ENCODE measurements around the gene UBN1.
"Not testable (repeated sequence)": the region's sequence is repeated elsewhere in the genome, so short reads cannot be mapped to it uniquely, and the experiment has no call there.

UBN1 gene

DNA sequence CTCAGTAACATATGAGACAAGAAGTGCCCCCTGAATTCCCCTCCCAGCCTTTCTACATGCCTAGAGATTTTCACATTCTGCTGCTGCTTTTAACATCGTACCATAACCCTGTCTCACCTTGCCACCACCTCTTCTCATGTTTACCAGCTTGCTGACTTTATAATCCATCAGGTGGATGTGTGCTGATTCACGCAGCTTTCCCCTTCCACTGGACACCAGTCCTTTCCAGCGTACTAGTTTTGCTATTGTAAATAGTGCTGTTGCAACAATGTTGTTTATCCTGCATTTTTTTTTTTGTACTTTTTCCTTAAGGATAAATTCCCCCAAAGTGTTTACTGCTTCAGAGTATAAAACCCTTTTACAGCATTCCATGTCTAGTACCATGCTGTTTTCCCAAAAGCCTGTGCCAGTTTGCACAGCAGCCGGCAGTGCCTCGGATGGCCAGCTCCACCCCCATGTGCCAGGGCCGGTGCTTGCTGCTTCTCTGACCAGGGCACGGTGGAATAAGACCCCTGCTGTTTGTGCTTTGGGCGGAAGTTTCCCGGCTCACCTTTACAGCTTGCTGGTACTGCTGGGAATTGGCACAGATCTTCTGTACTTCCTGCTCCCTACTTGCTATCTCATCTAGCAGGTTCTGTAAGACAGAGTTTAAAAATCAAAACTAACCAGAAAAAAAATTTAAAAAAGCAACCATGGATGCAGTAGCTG is 41.3 kb downstream of the UBN1 start:
- DNase-seq: no peak

DNA sequence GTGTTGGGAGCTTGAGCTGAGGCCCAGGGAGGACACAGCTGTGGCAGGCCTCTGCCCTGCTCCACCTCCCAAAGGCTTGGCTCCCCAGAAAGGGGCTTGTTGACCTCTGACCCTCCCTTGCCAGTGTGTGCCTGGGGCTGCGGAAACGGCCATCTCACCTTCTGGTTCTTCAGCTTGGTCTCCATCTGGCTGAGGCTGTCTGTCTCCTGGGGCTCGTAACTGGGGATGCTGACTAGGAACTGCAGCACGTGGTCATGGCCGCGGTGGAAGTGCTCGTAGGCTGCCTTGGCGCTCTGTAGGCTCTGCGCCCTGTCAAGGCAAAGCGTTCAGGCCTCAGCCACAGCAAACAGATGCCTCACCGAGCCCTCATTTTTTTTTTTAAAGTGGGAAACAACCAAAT is 42.7 kb downstream of the UBN1 start:
- no peak for DNase-seq

DNA sequence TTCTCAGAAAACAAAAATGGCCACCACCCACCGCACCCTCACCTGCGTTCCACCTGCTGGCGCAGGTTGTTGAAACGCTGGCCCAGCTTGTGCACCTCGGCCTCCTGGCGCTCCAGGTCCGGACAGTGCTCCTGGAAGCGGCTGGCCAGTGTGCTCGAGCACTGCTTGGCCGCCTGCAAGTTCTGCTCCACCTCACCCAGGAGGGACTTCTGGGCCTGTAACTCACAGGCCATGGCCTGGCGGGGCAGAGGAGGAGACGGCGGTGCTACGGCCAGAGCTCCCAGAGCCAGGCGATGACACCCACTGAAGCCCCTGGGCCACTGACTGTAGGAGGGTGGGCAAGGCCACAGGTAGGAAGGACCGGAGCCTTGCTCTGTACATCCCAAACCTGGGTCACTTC is 43.4 kb downstream of the UBN1 start:
- no peak for DNase-seq

DNA sequence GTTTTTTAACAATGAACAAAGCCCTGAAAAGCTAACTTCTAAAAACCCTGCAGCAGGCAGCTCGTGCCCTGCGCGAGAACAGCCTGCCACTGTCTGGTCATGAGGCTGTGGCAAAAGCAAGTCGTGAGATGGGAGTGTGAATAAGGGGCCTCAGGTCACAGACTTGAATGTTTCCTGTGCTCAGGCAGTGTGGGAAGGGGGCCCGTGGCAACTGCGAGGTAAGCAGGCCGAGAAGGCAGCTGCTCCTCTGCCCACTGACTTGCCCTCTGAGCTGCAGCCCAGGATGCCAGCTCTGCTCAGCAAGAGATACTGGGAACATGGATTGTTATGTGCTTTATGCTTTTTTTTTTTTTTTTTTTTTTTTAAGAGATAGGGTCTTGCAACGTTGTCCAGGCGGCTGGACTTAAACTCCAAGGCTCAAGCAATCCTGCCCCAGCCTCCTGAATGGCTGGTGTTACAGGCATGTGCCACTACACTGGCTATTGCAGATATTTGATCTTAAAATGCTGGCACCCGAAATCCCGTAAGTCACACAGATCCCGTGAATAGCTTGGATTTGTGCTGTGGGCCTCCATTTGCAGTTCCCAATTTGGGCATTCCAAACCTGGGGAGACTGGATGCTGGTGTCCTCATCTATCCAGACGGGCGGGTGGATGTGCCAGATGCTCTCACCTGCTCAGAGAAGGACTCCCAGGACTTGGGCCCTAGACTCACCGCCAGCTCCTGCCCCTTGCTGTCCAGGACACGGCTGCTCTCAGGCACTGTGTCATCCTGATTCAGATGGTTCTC is 44.0 kb downstream of the UBN1 start:
- no peak for DNase-seq

DNA sequence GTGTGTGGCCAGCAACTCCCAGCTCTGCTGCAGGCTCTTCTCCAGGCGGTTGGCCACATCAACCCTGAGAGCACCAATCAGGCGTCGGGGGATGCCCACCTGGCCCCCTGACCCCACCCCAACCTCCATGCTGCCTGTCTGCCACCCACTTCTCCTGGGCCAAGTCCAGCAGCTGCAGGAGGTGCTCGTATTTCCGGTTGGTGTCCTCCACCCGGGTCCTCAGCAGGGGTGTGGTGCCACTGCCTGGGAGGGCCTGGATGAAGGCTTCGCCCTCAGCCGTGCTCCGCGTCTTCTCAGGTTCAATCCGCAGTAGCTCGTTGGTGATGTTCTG is 44.6 kb downstream of the UBN1 start:
- no peak for DNase-seq

DNA sequence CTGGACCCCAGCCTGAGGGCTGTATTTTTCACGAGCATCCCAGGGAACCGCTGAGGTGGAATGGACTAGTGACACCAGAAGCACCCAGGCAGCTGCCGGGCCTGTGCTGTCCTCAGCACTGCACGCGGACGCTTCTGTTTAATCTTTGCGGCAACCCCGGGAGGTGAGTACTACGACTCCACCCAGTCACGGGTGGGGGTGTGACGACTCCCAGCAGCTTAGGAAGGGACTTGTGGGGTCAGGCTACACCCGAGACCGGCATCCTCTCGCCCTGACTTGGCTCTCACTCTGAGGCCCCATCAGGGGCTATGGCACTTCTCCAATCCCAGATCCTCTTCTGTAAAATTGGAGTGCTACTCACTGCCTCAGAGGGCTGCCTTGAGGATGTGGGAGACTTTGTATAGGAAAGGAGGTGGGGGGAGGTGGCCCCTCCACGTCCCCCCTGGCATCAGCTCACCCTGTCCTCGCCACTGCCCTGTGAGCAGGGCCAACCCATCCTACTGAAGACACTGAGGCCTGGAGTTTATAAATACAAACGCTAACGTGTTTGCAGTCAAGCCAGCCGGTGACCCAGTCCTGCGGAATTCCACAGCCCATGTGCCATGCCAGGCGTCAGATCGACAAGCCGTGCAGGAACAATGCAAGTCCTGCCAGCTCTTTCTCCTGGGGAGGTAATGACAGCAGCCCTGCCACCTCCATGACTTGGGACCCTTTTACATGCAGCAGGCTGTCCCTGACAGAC is 45.3 kb downstream of the UBN1 start:
- no peak for DNase-seq

DNA sequence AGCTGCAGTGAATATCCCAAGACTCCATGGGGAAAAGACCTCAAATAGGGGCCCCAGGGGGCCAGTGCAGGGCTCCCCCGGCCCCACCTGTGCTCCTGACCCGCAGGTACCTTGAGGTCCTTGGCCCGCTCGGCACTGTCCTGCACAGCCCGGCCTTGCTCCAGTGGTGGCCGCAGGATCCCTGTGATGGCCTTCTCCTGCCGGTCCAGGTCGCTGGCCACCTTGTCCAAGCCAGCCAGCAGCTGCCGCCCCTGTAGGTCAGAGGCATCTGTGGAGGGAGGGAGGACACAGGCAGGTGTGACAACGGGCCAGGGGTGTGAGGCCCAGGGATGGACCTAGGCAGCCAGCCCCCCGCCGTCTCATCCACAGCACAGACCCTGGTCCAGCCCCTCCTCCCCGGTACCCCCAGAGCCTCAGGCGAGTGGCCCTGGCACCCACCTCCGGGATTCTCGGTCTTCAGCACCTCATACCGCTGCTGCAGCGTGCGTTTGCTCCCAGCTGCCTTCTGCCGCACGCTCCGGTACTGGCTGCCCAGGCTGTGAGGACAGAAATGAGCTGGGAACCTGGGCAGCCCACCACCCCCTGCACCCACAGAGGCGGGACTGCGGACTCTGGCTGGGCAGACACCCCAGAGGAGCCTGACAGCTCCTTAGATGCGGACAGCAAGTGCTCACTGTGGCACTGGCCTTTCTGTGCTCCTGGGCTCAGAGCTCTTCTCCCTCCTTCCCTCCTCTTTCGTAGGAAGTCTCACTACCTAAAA is 46.0 kb downstream of the UBN1 start:
- DNase-seq: no peak

DNA sequence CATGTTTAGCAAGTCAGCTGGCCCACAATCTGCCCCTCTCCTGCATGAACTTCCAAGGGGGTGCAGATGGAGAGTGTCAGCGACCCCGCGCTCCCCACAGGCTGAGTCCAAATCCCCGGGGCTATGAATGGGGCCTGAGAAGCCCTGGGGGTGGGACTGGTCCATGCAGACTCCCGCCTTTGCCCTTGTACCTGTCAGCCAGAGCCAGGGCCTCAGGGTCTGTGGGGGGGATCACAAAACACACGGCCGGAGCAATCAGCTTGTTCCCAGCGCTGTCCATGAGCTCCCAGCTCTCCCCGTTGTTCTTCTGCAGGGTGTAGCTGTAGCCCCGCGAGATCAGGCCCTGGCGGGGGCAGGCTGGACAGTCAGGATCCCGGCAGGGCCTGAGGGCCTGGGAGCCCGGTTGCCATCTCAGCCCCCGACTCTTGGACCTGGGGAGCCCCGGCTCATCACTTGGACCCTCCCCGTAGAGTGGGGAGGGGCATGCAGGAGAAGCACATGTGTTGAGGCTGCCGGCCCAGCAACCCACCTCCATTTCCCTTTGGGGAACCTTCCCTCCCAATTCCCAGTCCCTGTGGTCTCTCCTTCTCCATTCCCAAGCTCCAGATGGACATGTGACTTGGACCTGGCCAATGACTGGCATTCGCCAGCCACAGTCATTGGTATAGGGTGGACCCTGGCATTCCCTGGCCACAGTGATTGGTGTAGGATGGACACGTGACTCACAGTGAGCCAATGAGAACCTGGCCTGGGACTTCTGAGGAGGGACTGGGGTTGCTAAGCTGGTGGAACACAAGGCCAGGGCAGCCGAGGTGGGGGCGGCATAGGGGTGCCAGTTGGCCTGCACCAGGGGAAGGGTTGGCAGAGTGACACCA is 47.2 kb downstream of the UBN1 start:
- no peak for DNase-seq

DNA sequence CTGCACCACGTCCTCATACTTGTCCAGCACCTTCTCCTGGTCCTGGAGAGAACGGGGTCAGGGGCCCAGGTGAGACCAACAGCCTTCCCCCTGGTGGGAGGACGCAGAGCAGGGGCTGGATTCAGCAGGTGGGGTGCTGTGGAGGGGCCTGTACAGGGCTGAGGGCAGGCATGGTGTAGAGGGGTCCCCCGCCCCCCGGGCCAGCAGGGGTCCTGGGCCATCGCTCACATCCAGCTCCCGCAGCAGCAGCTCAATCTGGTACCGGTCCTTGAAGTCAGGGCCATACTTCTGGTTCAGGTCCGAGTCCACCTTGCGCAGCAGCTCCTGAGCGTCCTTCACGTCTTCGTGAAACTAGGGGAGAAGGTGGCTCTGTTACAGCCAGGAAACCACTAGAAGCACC is 48.1 kb downstream of the UBN1 start:
- no peak for DNase-seq

DNA sequence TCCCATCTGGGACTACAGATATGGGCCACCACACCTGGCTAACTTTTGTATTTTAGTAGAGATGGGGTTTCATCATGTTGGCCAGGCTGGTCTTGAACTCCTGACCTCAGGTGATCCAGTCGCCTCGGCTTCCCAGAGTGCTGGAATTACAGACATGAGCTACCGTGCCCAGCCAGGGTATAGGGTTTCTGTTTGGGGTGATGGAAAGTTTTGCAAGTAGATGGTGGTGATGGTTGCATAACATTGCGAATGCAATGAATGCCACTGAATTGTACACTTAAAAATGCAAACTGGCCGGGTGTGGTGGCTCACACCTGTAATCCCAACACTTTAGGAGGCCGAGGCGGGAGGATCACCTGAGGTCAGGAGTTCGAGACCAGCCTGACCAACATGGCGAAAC is 49.5 kb downstream of the UBN1 start:
- not testable (repeated sequence) for DNase-seq

DNA sequence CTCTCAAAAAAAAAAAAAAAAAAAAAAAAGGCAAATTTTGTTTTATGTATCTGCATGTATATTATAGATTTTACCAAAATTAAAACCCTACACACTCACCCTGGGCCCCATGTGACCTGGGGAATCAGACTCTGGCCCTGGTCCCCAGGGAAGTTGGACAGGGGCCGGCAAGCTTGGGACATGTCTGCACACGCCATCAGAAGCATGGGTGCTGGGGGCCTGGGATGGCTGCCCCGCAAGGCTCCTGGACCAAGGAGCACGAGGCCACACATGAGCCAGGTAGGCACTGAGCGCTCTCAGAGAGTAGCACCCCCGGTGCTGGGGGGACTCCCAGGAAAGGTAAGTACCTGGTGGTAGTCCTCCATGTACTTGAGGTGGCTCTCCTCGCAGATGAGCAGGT is 50.0 kb downstream of the UBN1 start:
- DNase-seq: no peak

DNA sequence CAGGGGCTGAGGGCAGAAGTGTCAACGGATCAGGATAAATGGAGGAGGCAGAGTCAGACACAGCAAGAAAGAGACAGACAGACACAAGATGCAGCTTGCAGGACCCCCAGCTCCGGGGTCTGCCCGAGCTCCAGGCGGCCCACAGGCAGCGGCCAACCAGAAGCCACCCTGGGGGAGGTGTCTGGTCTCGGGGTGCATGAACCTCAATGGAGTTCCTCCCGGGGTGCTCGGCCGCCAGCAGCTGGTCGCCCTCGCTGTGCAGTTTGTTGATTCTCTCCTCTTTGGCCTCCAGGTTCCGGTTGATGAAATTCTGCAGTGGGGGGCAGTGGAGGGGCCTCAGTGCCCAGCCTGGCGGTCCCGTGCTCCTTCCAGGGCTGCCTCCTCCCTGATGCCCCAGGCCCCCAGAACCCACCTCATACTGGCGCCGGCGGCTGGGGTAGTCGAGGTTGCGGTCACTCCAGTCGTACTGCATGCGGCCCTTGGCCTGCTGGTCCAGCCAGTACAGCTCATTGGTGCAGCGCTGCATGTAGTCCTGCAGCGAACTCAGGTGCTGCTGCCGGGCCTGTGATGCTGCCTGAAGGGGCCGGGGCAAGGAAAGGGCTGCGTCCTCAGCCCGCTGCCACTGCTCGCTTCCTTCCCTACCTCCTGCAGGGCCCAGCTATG is 51.7 kb downstream of the UBN1 start:
- DNase-seq: no peak

DNA sequence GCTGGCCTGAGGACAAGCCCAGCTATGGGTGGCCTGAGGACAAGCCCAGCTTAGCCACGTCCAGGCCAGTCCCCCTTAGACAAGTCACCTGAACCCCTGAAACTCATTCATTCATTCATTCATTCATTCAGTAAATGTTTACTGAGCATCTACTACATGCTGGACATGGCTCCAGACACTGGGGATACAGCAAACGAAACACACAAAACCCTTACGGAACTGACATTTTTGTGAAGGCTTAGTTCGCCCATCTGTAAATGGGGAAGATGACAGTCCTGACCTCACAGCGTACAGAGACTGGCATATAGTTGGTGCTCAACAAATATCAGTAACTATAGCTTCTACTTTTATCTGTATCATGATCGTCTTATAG is 52.2 kb downstream of the UBN1 start:
- no peak for DNase-seq

DNA sequence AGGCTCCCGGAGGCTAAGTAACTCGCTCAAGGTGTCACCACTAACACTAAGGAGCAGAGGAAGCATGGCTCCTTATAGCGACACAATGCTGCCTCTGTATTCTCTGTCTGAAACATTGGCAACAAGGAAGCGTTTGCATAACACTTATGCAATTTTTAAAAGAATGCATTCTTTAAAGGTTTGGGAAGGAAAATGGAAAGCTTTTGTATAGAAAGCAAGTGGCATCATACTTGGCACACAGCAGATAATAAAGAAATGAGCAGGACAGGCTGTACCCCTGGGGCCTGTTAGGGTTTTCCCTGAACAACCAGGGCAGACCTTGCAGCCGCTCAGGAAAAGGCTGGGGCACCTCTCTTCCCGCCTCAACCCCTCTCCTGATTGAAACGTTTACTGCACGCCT is 52.8 kb downstream of the UBN1 start:
- no peak for DNase-seq

DNA sequence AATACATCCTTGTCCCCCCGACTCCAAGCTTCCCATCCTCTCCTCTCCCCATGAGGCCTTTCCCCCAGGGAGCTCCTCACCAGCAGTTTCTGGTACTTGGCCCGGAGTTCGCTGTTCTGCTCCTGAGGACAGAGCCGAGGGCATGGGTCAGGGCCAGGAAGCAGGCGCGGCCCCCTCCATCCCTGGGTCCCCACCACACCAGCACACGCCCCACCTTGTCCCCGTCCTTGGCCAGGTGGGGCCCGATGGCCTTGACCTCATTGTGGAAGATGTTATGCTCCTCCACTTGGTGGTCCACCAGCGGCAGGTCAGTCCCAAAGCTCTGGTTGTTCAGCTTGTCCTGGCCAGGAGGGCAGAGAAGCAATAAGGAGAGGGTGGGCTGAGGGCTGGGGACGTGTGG is 53.5 kb downstream of the UBN1 start:
- DNase-seq: no peak

DNA sequence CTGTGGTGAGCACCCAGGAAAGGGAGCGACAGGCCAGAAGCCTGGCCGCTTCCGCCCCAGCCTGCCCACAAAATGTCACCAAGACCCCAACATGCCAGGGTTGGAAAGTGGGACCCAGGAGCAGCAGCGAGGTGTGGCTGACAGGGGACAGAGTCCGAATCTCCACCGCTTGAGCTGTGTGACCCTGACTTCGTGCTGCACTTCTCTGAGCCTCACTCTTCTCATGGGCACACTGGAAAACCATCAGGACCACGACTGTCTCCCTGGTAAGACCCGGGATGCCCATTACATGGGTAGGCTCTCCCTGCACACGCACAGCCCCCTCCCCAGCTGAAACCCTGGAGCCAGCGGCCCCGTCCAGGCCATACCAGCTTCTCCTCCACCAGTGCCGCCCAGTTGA is 54.8 kb downstream of the UBN1 start:
- DNase-seq: no peak

DNA sequence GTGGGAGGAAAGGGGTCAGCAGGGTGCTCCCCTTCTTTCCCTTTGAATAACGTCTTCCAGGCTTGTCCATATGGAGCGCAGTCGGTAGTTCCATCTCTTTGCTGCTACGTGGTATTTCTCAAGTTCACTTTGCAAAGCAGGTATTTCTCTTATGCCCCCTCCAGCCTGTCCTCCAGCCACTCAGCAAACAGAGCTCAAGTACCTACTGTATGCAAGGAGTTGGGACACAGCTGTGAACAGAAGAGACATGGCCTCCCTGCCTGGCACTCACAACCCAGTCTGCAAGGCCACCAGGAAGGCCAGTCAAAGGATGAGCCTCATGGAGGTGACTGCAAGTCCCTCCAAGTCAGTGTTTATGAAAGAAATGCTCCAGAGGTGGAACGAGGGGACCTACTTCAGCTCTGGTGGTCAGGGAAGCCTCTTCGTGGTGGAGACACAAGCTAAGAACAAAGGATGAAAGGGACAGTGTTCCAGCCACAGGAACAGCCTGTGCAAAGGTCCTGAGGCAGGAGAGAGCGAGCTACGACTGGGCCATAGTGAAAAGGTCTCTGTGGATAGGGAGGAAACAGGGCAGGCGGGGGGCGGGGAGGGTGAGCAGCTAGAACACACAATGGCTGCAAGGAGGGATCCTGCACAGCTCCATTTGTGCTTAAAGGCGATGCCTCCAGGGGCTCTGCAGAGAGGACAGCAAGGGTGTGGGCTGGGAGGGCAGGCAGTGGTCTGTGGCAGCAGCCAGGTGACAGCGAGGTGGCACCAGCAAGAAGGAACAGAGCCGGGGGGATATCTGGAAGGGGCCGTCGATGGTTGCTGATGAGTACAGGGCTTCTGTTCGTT is 57.0 kb downstream of the UBN1 start:
- DNase-seq: no peak

DNA sequence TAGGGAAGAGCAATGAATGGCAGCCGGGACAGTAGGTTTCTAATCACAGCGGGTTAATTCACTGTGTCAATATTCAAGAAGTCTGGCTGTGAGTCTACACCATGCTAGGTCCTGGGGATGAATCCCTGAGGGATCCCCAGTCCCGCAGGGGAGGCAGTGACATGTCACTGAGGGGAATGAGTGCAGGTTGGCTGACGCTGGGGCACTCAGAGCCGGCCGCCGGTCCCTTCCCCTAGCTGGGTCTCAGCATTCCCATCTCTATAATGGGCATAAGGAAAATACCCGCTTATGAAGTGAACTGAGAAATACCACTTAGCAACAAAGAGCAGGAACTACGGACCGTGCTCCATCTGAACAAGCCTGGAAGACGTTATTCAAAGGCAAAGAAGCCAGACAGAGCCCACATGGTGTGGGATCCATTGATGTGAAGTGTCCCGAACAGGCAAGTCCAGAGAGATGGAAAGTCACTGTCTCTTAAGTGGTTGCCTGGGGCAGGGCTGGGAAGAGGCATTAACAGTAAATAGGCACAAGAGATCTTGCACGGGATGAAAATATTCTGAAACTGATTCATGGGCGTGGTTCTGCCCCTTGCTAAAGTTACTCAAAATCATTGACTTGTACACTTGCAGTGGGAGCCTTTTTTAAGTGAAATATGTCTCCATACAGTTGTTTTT is 57.8 kb downstream of the UBN1 start:
- DNase-seq: no peak

DNA sequence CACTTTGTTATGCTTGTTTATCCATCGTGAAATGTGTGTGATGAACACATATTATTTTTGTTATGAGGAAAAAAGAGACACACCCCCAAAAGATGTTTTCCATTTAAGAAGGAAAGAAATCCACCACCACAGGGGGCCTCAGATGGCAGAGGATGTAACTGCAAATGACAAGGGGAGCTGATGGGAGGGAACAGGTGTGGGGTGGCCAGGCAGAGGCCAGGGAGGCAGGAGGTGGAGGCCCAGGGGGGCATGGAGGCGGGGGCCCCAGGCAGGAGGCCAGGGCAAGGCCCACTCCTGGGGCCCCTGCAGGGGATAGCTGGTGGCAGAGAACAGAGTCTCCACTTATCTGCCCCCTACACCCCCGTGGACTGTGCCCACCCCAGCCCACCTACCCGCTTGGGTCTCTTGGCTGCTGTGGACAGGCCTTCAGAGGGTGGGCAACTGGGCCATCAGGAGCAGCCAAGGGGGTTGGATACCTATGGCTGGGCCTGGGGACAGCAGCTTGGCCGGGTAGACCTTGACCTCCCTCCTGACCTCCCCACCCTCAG is 61.6 kb downstream of the UBN1 start:
- no peak for DNase-seq

DNA sequence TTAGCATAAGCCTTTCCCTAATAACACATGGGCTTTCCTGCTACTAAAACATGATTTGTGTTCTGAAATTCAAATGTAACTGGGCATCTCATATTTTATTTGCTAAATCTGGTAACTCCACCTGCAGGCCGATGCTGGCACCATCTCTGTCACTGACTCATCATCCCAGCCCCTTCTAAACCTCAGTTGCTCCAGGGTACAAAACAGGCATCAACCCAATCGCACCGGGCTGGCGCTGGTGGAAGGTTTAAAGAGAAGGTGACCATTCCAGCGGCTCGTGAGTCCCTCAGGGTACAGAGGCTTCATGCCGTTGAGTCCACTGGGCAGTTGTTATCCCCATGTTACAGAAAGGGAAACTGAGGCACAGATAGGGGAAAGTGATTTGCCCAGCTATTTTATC is 62.5 kb downstream of the UBN1 start:
- no peak for DNase-seq

All from CD4-positive, alpha-beta T cell treated with Interleukin-17A for 1 hour (primary cell).